Peyer's patch (tissue), 4 donors: Measurements from ENCODE around the gene OR13C3. TPM values are rescaled to one million over a fixed set of nuclear protein-coding genes. Genes with fewer than 3 reads are reported as not detected.

ENCODE experiments used
- DNase-seq, 3 donors: peaks; one replicate each; pipeline ENCODE4 v3.0.0-alpha.2; 2017 to 2019
- H3K27ac ChIP-seq, 4 donors: fragments of 200-600 bp; sonication (generic); one replicate each; pipeline ENCODE4 v1.5.1; 2016 to 2019
- H3K27me3 ChIP-seq, 2 donors: fragments of 200-600 bp; sonication (generic); one replicate each; pipeline ENCODE4 v1.5.1; 2019
- H3K36me3 ChIP-seq, 3 donors: fragments of 200-600 bp; sonication (generic); one replicate each; pipeline ENCODE4 v1.5.1; 2016 to 2019
- H3K4me1 ChIP-seq, 4 donors: fragments of 200-600 bp; sonication (generic); one replicate each; pipeline ENCODE4 v1.5.1; 2016 to 2019
- H3K4me3 ChIP-seq, 4 donors: fragments of 200-600 bp; sonication (generic); 1 replicate in 3 of 4; 2 replicates in 1 of 4; pipeline ENCODE4 v1.5.1; 2016 to 2019; ENCODE audit warnings: mild to moderate bottlenecking in 1 of 4
- H3K9me3 ChIP-seq, 4 donors: fragments of 200-600 bp; sonication (generic); one replicate each; pipeline ENCODE4 v1.5.1; 2016 to 2019; ENCODE audit warnings: mild to moderate bottlenecking in 1 of 4
- CTCF ChIP-seq, 6 experiments: fragments of 450-650 bp in 4 of 6; fragments of 200-600 bp in 2 of 6; sonication (generic) in 1 of 6; IDR thresholded peaks; one replicate each; pipeline ENCODE4 v1.5.1; 2017 to 2019; ENCODE audit warnings: antibody characterized with exemption in 6 of 6, mild to moderate bottlenecking in 3 of 6, moderate library complexity in 1 of 6
- POLR2A ChIP-seq, 2 donors: fragments of 450-650 bp; IDR thresholded peaks; one replicate each; pipeline ENCODE4 v1.5.1; 2017; ENCODE audit warnings: antibody characterized with exemption in 2 of 2, mild to moderate bottlenecking in 2 of 2, moderate library complexity in 2 of 2
- total RNA-seq, 4 donors: library from RNA; depleted of rRNA; stranded (reverse); fragments of >200 nt; gene quantifications; one replicate each; pipeline ENCODE4 v1.1.0, GENCODE V29; 2016

Gene OR13C3
- total RNA-seq, 4 donors from 2014 or later: not detected

GRCh38 chr9:104503440-104503839, 33.2 kb downstream of the OR13C3 start:
- no peak for TF ChIP-seq POLR2A (IDR thresholded peaks at IDR 0.05)
- no peak for TF ChIP-seq CTCF (IDR thresholded peaks at IDR 0.05)
- H3K36me3 ChIP-seq: no peaks in the 10 kb centered on the region
- H3K27ac ChIP-seq: no peak overlapping the region
- no peaks in the 10 kb centered on the region for H3K9me3 ChIP-seq
- no peak overlapping the region for H3K4me3 ChIP-seq
- H3K27me3 ChIP-seq: no peaks in the 10 kb centered on the region
- H3K4me1 ChIP-seq: no peaks in the 10 kb centered on the region
- no peak for DNase-seq

GRCh38 chr9:104494808-104495207, 41.8 kb downstream of the OR13C3 start:
- no peaks in the 10 kb centered on the region for H3K9me3 ChIP-seq
- no peak for DNase-seq

More at GRCh38 chr9:104494808-104495207, 41.8 kb downstream of the OR13C3 start:
- Histone ChIP-seq H3K4me3 (no peak overlapping the region), H3K36me3 (no peaks in the 10 kb centered on the region), H3K27ac (no peak overlapping the region), H3K4me1 (no peaks in the 10 kb centered on the region), H3K27me3 (no peaks in the 10 kb centered on the region)
- no peak for TF ChIP-seq POLR2A (IDR thresholded peaks at IDR 0.05)

Other genes with a start within 250 kb of the OR13C3 start
- not detected for gene OR13F1, start 32.6 kb downstream of the OR13C3 start, total RNA-seq
- not detected for gene OR13C4, start 9.6 kb downstream of the OR13C3 start, total RNA-seq
- gene OR13C8, start 32.3 kb upstream of the OR13C3 start, total RNA-seq: not detected
- not detected for gene OR13C5, start 62.6 kb upstream of the OR13C3 start, total RNA-seq
- gene OR13C2, start 68.8 kb upstream of the OR13C3 start, total RNA-seq: not detected
- not detected for gene OR13C9, start 81.3 kb upstream of the OR13C3 start, total RNA-seq
- not detected for gene OR13D1, start 157.7 kb upstream of the OR13C3 start, total RNA-seq
- 10 to 100 TPM in 3 of 4 donors, 1 to 10 TPM in 1; 7.9 to 30.5 (median 17.6) TPM for gene NIPSNAP3A, start 210.8 kb upstream of the OR13C3 start, total RNA-seq
- 1 to 10 TPM in 3 of 4 donors, not detected in 1; 1.6 to 9.9 (median 3.9) TPM for gene NIPSNAP3B, start 227.3 kb upstream of the OR13C3 start, total RNA-seq